Activated CD4-positive, CD25-positive, alpha-beta regulatory T cell (primary cell): ENCODE results near the gene SLF2.

ENCODE experiments used
- DNase-seq, 4 experiments: peaks; one replicate each; lab custom pipeline; 2025; lab: John Stamatoyannopoulos, UW

Gene SLF2

DNA sequence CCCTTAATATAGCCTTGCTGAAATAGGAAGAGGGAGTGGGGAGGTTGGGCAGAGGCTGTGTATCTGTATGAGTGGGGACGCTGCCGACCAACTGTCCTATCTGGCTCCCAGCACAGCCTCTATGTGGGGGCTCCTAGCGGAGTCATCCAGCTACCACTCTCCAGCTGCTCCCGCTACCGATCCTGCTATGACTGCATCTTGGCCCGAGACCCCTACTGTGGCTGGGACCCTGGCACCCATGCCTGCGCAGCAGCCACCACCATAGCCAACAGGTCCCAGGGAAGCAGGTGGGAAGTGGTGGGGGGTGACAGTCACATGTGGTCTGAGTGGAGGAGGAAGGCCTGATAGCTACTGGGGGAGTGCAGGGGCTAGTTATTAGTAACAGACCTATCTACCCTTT, 67.9 kb downstream of the SLF2 start:
- DNase-seq = no peak

GRCh38 chr10:100981178-100981772, 68.5 kb downstream of the SLF2 start:
- DNase-seq = no peak

DNA sequence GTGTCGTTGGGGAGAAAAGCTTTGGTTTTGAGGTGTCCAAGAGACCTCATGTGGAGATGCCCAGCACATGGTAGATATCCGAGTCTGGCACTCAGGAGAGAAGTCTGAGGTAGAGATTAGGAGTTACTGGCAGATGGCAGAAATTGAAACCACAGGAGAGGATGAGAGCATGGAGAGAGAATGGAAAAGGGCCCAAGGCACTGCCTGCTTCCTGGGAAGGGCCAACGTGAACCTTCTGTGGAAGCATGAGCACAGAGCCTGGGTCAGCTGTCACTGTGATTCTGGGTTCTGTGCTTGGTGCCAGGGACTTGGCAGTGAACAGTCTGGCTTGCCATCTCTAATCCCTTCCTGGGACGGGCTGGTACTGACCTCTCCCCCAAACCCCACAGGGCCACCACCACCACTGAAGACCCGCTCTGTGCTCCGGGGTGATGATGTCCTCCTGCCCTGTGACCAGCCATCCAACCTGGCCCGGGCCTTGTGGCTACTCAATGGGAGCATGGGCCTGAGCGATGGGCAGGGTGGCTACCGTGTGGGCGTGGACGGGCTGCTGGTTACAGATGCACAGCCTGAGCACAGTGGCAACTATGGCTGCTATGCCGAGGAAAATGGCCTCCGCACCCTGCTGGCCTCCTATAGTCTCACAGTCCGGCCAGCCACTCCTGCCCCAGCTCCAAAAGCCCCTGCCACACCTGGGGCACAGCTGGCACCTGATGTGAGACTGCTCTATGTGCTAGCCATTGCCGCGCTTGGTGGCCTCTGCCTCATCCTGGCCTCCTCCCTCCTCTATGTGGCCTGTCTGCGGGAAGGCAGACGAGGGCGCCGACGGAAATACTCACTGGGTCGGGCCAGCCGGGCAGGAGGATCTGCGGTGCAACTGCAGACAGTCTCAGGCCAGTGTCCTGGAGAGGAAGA, 70.4 kb downstream of the SLF2 start:
- no peak for DNase-seq

DNA sequence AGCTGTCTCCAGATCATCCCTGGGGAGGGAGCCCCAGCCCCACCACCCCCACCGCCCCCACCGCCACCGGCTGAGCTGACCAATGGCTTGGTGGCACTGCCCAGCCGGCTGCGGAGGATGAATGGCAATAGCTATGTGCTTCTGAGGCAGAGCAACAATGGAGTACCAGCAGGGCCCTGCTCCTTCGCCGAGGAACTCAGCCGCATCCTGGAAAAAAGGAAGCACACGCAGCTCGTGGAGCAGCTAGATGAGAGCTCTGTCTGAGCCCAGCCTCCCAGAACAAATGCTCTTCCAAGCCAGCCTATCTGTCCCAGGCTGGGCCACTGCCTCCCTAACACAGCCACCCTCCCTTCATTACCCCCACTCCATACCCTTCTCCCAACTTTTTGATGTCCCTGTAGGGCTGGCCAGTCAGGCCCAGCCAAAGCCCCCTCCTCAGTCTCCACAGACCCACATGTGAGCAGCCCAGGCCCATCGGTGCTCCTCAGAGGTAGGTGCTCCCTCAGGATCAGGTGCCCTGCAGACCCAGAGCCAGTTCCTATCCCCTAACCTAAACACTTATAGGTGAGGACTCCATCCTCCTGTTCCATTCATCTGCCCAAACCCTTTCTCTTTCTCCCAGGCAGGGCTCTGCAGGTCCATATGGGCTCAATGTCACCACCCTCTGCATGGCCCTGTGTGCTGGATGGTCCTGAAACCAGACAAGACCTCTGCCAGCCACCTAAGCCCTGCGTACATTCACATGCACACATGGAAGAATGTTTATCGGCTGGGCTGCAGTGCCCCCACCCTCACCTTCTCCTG, 71.3 kb downstream of the SLF2 start:
- DNase-seq = no peak

- no peak for DNase-seq
These were observed 72.0 kb downstream of the SLF2 start for GRCh38 chr10:100984672-100985177.

- DNase-seq = no peak
These were observed 72.6 kb downstream of the SLF2 start for GRCh38 chr10:100985336-100985735.

- no peak for DNase-seq
These were observed 73.8 kb downstream of the SLF2 start for GRCh38 chr10:100986623-100986951.

DNA sequence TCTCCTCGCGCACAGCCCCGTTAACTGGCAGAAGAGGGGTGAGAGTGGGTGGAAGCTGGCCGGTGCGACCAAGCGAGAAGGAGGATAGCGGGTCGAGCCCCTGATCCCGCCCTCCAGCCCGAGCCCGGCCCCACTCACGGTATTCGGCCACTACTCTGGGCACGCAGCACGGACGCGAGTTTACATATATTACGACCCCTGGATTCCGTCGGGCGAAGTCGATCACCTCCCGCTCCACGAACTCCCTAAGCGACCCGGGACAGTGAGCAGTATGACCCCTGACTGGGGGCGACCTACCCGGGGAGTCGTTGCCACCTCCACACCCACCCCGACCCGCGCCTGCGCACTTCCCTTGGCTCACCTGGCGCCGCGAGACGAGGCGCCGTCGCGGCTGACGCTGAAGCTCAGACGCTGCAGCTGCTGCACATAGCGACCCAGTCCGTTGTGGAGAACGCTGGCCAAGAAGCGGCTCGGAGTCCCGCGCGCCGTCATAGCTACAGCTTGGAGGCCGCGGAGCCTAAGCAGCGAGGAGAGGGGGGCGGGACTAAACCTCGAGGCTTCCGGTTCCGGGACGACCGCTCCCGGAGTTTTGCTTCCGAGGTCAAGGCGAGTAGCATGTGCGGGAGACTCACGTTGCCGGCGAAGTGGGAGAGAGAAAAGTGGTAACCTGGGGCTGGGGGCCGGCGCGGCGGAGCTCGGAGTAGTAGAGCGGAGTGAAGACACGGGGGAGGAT, 74.4 kb downstream of the SLF2 start, which contains the start of the genes MRPL43 and TWNK:
Gene MRPL43, minus strand, starts transcription at position 546 of the 733 bp plus-strand sequence. Its CDS starts 54 bp downstream, at position 492.
Gene TWNK, plus strand, starts transcription at position 592 of the 733 bp plus-strand sequence. CDS start 668 bp downstream, outside the sequence.
- DNase-seq = peak; percentile 74 to 80 (median 77)

DNA sequence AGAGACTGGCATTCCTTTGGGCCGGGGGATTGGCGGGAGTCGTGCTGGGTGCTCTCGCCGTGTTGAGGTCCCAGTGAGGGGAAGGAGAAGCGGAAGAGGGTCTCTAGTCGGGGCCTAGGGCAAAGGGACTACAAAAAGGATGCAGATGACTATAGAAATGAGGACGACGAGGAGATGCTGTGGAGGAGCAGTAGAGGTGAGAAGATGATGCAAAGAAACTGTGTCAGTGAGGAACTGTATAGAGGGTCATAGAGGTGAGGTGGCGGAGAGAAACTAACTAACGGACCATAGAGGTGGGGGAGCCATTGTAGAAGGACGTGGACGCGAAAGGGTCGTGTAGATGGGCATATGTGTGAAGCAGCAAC, 74.9 kb downstream of the SLF2 start:
- no peak for DNase-seq

- DNase-seq = no peak
These were observed 75.4 kb downstream of the SLF2 start for GRCh38 chr10:100988166-100988565.

- no peak for DNase-seq
These were observed 76.3 kb downstream of the SLF2 start for GRCh38 chr10:100989088-100989487.

- DNase-seq = no peak
These were observed 81.4 kb downstream of the SLF2 start for GRCh38 chr10:100993986-100994708.

- no peak for DNase-seq
These were observed 82.4 kb downstream of the SLF2 start for GRCh38 chr10:100995181-100995580.

DNA sequence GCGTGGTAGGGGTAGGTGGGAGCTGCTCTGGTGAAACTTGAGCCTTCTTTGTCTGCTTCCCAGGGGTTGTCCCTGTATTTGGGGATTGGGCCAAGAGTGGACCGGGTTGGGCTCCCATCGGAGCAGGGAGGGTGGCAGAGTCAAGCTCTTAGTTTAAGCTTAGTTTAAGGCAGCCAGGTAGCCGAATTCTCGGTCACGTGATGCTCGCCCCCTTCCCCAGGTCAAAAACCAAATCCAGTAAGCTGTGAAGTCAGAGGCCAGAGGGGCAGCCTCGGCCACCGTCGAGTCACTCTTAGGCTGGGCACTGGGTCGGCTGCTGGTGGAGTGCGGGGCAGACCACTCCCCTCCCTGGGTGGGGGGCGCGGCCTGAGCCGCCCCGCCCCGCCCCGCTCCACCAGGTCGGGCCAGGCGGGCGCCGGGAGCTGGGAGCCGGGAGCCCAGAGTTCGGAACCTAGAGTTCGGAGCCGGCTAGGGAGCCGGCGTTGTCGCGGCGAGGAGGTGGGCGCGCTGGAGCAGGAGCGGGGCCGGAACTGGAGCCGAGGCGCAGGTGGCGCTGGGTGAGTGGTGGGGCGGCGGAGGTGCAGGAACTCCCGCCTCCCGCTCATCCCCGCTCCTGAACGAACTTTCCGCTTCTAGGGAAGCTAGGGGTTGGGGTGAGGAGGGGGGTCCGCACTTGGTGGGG, 84.1 kb downstream of the SLF2 start:
- DNase-seq = peak in 1 of 4 experiments; percentile 38

- DNase-seq = peak; percentile 50 to 65 (median 55)
These were observed 84.8 kb downstream of the SLF2 start for GRCh38 chr10:100997360-100998182.

GRCh38 chr10:100998183-100998990, 85.6 kb downstream of the SLF2 start:
- peak; percentile 23 to 53 (median 46) for DNase-seq

- DNase-seq = peak; percentile 55 to 70 (median 63)
These were observed 86.4 kb downstream of the SLF2 start for GRCh38 chr10:100998991-100999741.

DNA sequence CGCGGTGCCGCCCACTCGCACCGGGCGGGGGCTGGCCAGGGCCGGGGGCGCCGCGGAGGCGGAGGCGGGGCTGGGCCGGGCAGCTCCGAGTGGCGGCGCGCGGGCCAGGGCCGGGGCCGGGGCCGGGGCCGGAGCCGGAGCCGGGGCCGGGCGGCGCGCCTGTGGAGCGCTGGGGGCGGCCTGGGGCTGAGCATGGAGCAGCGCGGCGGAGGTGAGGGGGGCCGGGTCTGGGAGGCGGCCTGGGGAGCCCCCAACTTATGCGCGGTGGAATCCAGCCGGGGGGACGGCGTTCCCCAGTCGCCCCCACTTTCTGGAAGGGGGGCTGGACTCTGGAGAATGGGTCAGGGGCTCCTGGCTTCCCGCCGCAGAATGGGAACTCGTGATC, 87.0 kb downstream of the SLF2 start, which contains the start of gene LZTS2:
Gene LZTS2, plus strand, starts transcription at position 67 of the 385 bp plus-strand sequence. CDS start 2,731 bp downstream, outside the sequence.
- DNase-seq = no peak
